GM06990 (cell line): ENCODE data around the gene SAFB.

ENCODE experiments used
- DNase-seq: peaks from one replicate; pipeline ENCODE4 v3.0.0-alpha.2; 2011; ENCODE audit not compliant: insufficient read length; ENCODE audit errors: extremely low read depth
- H3K27me3 ChIP-seq: replicated peaks from 2 replicates; pipeline ENCODE4 v1.6.0; 2011; ENCODE audit warnings: low read length; ENCODE audit not compliant: control insufficient read depth, insufficient read depth
- H3K36me3 ChIP-seq: 2 replicates; pipeline ENCODE4 v1.5.1; 2011; ENCODE audit warnings: low read length; ENCODE audit not compliant: control insufficient read depth, insufficient read depth
- H3K4me3 ChIP-seq: replicated peaks from 2 replicates; pipeline ENCODE4 v1.5.1; 2011; ENCODE audit warnings: low read depth, mild to moderate bottlenecking, control low read depth, low read length
- CTCF ChIP-seq: IDR thresholded peaks from 2 replicates; pipeline ENCODE4 v1.5.1; 2011; ENCODE audit warnings: low read length, control low read depth, mild to moderate bottlenecking, inconsistent platforms; ENCODE audit not compliant: insufficient read depth, poor library complexity, severe bottlenecking

The SAFB gene

GRCh38 chr19:5711713-5712161 lies 88.9 kb downstream of the SAFB start:
- H3K36me3 ChIP-seq = peaks cover 35% of the 10 kb centered on the region
- no peaks in the 10 kb centered on the region for H3K27me3 ChIP-seq
- no peak for TF ChIP-seq CTCF
- H3K4me3 ChIP-seq = no peak overlapping the region
- no peak for DNase-seq

DNA sequence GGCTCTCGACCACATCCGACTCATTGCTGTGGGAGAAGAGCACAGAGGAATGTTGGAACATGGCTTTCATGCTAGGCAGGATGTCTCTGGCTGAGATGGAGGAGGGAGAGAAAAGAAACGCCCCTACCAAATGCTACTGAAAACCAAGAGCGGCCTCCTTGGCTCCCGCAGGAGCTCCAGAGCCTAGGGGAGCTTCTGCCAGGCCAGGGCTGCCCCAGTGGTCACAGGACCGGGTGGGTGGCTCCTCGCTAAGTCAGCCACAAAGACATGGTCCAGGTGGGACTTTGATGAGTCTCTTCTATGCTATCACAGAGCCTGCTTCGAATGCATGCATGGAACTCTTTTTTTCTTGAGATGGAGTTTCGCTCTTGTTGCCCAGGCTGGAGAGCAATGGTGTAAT lies 90.3 kb downstream of the SAFB start:
- no peak for TF ChIP-seq CTCF
- no peak for DNase-seq
- Histone ChIP-seq H3K27me3 (no peaks in the 10 kb centered on the region), H3K36me3 (peaks cover 24% of the 10 kb centered on the region), H3K4me3 (no peak overlapping the region)

DNA sequence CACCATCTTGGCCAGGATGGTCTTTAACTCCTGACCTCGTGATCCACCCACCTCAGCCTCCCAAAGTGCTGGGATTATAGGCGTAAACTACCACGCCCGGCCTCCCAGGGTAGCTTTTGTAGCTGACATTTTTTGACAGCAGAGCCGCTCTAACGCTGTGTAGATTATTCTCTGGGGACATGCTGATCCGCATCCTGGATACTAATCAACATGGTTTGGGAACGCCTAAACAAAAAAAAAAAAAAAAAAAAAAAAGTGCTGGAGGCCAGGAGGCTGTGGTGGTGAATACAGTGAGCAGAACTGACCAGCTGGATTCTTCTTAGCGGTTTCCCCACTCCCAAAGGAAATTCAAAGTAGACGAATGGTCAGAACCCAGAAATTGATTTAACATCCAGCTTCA lies 91.9 kb downstream of the SAFB start:
- Histone ChIP-seq H3K27me3 (no peaks in the 10 kb centered on the region), H3K4me3 (no peak overlapping the region), H3K36me3 (peaks cover 21% of the 10 kb centered on the region)
- no peak for TF ChIP-seq CTCF
- no peak for DNase-seq

- Histone ChIP-seq H3K27me3 (no peaks in the 10 kb centered on the region), H3K4me3 (no peak overlapping the region), H3K36me3 (peaks cover 6% of the 10 kb centered on the region)
- DNase-seq = no peak
- TF ChIP-seq CTCF = no peak
Observed at GRCh38 chr19:5717215-5717935, 94.5 kb downstream of the SAFB start.
